ENCODE results near the gene COL4A2.

COL4A2 gene

GRCh38 chr13:110533771-110534670, 226.9 kb downstream of the COL4A2 start:
- no peak for DNase-seq (ENCODE audit: low spot score)

GRCh38 chr13:110535526-110535925, 228.4 kb downstream of the COL4A2 start:
- DNase-seq (ENCODE audit: low spot score): no peak

GRCh38 chr13:110536006-110536693, 229.1 kb downstream of the COL4A2 start:
- no peak for DNase-seq (ENCODE audit: low spot score)

GRCh38 chr13:110538632-110539031, 231.5 kb downstream of the COL4A2 start:
- DNase-seq (ENCODE audit: low spot score): no peak

- no peak for DNase-seq (ENCODE audit: low spot score)
Measured at GRCh38 chr13:110539894-110540293, 232.8 kb downstream of the COL4A2 start.

- DNase-seq (ENCODE audit: low spot score): no peak
Measured at GRCh38 chr13:110540871-110541525, 233.9 kb downstream of the COL4A2 start.

GRCh38 chr13:110541526-110541920, 234.4 kb downstream of the COL4A2 start:
- DNase-seq (ENCODE audit: low spot score): no peak

- no peak for DNase-seq (ENCODE audit: low spot score)
Measured at GRCh38 chr13:110542169-110542796, 235.2 kb downstream of the COL4A2 start.

- no peak for DNase-seq (ENCODE audit: low spot score)
Measured at GRCh38 chr13:110546378-110546777, 239.3 kb downstream of the COL4A2 start.

- DNase-seq (ENCODE audit: low spot score): peak; percentile 70
Measured at GRCh38 chr13:110546926-110547325, 239.8 kb downstream of the COL4A2 start.

GRCh38 chr13:110548891-110549794, 242.1 kb downstream of the COL4A2 start:
- DNase-seq (ENCODE audit: low spot score): no peak

- DNase-seq (ENCODE audit: low spot score): no peak
Measured at GRCh38 chr13:110549795-110550160, 242.7 kb downstream of the COL4A2 start.

GRCh38 chr13:110551284-110551683, 244.2 kb downstream of the COL4A2 start:
- no peak for DNase-seq (ENCODE audit: low spot score)

- DNase-seq (ENCODE audit: low spot score): no peak
Measured at GRCh38 chr13:110552767-110553166, 245.7 kb downstream of the COL4A2 start.

- no peak for DNase-seq (ENCODE audit: low spot score)
Measured at GRCh38 chr13:110553417-110553816, 246.3 kb downstream of the COL4A2 start.

- DNase-seq (ENCODE audit: low spot score): no peak
Measured at GRCh38 chr13:110554227-110554836, 247.2 kb downstream of the COL4A2 start.

- DNase-seq (ENCODE audit: low spot score): no peak
Measured at GRCh38 chr13:110554946-110555345, 247.9 kb downstream of the COL4A2 start.

- no peak for DNase-seq (ENCODE audit: low spot score)
Measured at GRCh38 chr13:110555601-110556223, 248.6 kb downstream of the COL4A2 start.

- DNase-seq (ENCODE audit: low spot score): no peak
Measured at GRCh38 chr13:110556224-110556606, 249.1 kb downstream of the COL4A2 start.

GRCh38 chr13:110557082-110557481, 250.0 kb downstream of the COL4A2 start:
- DNase-seq (ENCODE audit: low spot score): no peak

All from hepatic stellate cell (primary cell).